IPS DF 4.7 (cell line): ENCODE data around the gene SNAPC5.
"Not testable (repeated sequence)": the region's sequence is repeated elsewhere in the genome, so short reads cannot be mapped to it uniquely, and the experiment has no call there.

Experiments
- DNase-seq: peaks from one replicate; pipeline ENCODE4 v3.0.0-alpha.2; 2013; ENCODE audit warnings: low spot score; ENCODE audit errors: extremely low read depth

The SNAPC5 gene

GRCh38 chr15:66497502-66498455 lies at the start of gene SNAPC5:
TSS of gene SNAPC5 (minus strand) at chr15:66497762. CDS start at chr15:66497731, 31 bp downstream.
- DNase-seq, result peak; percentile 69

GRCh38 chr15:66545255-66545654 lies 47.7 kb upstream of the SNAPC5 start:
- no peak for DNase-seq

GRCh38 chr15:66542896-66543295 lies 45.3 kb upstream of the SNAPC5 start:
- DNase-seq, result no peak

- no peak for DNase-seq
Observed at GRCh38 chr15:66535056-66535455, 37.5 kb upstream of the SNAPC5 start.

GRCh38 chr15:66524838-66525237 lies 27.3 kb upstream of the SNAPC5 start:
- DNase-seq, result no peak

GRCh38 chr15:66523926-66524325 lies 26.4 kb upstream of the SNAPC5 start:
- no peak for DNase-seq

GRCh38 chr15:66515901-66516322 lies 18.4 kb upstream of the SNAPC5 start:
- peak; percentile 44 for DNase-seq

- DNase-seq, result no peak
Observed at GRCh38 chr15:66514586-66514985, 17.0 kb upstream of the SNAPC5 start.

- no peak for DNase-seq
Observed at GRCh38 chr15:66508293-66508883, 10.8 kb upstream of the SNAPC5 start.

GRCh38 chr15:66505818-66506217 lies 8.3 kb upstream of the SNAPC5 start:
- no peak for DNase-seq

- DNase-seq, result no peak
Observed at GRCh38 chr15:66505430-66505811, 7.9 kb upstream of the SNAPC5 start.

- peak; percentile 58 for DNase-seq
Observed at GRCh38 chr15:66504563-66505429, 7.2 kb upstream of the SNAPC5 start, which contains the start of the genes RPL4 and ZWILCH. TSS of gene RPL4 (minus strand) at chr15:66504855. CDS start at chr15:66504790, 65 bp downstream. TSS of gene ZWILCH (plus strand) at chr15:66505326. CDS start at chr15:66505339, 13 bp downstream.

- DNase-seq, result no peak
Observed at GRCh38 chr15:66503780-66504562, 6.4 kb upstream of the SNAPC5 start.

- not testable (repeated sequence) for DNase-seq
Observed at GRCh38 chr15:66503041-66503648, 5.6 kb upstream of the SNAPC5 start.

GRCh38 chr15:66502491-66502890 lies 4.9 kb upstream of the SNAPC5 start:
- DNase-seq, result no peak

- DNase-seq, result not testable (repeated sequence)
Observed at GRCh38 chr15:66500346-66500745, 2.8 kb upstream of the SNAPC5 start.

GRCh38 chr15:66498501-66499386 lies 1.2 kb upstream of the SNAPC5 start:
- no peak for DNase-seq

- DNase-seq, result no peak
Observed at GRCh38 chr15:66496951-66497501, 536 bp downstream of the SNAPC5 start.

- DNase-seq, result no peak
Observed at GRCh38 chr15:66494262-66494661, 3.3 kb downstream of the SNAPC5 start.
